Measurements from ENCODE around the gene GAMT.

DNA sequence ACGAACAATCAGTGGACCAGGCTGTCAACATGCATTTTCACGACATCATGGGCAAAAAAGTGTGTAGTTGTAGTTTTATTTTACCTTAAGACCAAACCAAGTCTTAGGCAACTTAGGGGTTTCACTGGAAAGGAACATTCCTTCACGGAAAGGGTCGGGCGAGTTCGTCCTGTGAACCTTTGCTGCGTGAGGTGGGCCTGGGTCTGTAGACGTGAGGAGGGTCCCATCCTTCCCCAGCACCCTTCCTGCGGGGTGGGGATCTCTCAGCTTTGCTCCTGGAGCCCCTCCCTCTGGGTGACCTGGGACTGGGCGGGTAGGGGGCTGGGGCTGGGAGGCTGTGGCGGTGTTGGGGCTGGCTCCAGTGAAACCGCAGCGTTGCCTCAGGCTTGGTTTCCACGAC is 24.6 kb upstream of the GAMT start:
- TF ChIP-seq POLR2AphosphoS5 (IDR thresholded peaks at IDR 0.05; ENCODE audit: low read depth, low read length) (no peak), TAF1 (IDR thresholded peaks at IDR 0.05; ENCODE audit: borderline replicate concordance, low read depth, low read length) (no peak), POLR2A (IDR thresholded peaks at IDR 0.05; ENCODE audit: low read depth, low read length) (no peak)
